Activated CD8-positive, alpha-beta memory T cell treated with anti-CD3 and anti-CD28 coated beads, Interleukin-2, amount 50 U/mL, for 1 hour (primary cell): ENCODE data around the gene JDP2.
"Not testable (repeated sequence)": the region's sequence is repeated elsewhere in the genome, so short reads cannot be mapped to it uniquely, and the experiment has no call there.

Experiments
- DNase-seq: peaks from one replicate; pipeline ENCODE4 v3.0.0-alpha.2; 2020; ENCODE audit errors: extremely low read depth

The JDP2 gene

DNA sequence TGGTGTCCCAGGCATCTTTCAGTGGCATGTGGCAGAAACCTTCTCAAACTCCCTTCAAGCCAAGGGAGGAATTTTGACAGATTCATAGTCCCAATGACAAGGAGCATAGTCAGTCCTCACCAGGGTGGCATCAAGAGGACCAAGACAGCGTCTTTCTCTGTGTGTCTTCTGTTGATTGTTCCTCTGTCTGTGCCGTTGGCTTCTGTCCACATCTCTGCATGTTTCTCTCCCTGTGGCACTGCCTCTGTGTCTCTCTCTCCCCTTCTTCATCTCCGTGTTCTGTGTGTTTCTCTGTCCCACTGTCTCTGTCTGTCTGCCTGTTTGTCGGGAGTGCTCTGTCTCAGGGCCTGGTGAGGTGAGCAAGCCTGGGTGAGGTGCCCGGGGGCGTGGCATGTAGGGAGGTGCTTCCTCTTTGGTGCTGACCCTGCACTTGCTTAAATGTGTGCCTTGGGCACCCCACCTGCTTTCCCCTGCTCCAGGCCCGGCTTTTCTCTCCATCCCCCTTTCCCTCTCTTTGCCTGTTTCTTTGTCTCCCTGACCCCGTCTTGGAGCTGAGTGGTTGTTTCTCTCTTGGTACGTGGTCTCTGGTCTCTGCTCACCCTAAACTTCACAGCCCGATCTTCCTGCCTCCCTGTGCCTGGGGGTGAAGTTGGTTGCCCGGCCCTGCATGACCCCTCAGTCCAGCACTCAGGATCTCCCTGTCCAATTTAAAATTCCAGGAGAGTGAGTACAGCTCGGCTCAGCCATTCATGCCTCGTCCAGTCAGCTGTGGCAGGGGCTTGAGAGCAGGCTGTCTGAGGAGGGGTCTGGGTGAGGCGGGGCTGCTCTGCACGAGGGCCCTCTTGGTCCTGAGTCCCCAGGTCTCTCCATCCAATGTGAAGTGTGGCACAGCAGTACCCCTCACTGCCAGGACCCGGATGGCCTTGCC lies 28.5 kb downstream of the JDP2 start:
- DNase-seq, result no peak

DNA sequence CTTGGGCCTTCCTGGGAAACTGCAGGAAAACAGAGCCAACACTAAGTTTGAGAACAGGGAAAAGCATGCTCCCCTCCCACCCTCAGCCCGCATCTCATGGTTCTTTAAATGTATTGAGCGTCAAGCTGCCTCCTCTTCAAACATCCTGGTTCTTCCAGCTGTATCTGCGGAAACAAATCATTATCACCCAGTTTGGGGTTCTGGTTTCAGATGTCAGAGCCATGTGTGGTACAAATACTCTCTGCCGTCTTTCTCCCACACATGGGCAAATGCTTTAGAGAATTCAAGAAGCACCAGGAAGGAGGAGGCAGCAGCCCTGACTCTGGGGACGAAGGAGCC lies 29.1 kb downstream of the JDP2 start:
- no peak for DNase-seq

DNA sequence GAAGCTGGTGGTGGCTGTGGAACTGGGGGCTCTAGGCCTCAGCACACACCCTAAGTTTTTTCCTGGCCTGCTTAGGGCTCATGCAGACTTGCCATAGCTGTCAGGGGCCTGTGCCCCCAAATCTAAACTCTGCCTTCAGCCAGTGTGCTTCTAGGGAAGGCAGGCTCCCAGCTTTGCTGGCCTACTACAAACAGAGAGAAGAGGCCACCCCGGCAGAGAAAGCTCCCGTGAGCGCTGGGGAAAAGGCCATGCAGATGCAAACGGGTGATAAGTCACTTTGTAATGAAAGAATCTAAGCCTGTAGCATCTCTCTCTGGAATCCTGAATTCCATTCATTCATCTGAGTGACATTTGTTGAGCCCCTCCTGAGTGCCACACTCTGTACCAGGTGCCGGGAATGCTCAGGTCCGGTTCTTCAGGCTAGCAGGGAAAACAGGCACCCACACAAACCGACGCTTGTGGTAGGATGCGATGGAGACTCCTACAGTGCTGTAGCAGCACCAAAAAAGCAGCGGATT lies 29.9 kb downstream of the JDP2 start:
- no peak for DNase-seq

DNA sequence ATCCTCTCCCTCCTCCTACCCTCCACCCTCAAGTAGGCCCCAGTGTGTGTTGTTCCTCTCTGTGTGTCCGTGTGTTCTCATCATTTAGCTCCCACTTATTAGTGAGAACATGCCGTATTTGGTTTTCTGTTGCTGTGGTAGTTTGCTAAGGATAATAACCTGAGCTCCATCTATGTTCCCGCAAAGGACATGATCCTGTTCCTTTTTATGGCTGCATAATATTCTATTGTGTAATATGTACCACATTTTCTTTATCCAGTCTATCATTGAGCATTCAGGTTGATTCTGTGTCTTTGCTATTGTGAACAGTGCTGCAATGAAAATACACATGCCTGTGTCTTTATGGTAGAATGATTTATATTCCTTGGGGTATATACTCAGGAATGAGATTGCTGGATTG lies 30.5 kb downstream of the JDP2 start:
- no peak for DNase-seq

DNA sequence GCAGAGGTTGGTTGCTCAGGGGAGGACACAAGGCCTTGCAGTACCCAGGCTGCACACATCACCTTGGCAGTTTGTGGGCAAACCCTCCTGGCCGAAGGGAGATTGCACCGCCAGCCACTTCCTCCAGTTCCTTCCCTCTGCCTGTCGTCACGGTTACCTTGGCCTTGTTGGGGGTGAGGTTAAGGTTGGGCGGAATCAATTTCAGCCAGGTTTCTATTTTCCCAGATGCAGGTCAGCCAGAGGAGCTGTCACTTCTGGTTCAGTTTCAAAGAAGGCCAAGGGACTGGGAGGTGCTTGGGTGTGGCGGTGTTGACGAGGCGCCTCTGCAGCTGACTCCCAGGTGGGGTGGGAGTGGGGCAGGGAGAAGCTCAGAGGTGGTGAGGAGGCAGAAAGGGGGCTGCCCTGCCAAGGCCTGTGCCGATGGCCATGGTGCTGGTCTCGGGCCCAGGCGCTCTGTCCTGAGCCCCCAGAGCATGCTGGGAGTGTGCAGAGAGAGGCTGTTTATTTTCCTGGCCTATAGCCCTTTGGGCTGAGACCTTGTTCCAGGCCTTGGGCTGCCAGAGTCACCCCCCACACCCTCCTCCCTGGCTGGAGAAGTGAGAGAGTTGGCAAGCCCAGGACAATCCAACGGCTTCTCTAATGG lies 31.4 kb downstream of the JDP2 start:
- no peak for DNase-seq

DNA sequence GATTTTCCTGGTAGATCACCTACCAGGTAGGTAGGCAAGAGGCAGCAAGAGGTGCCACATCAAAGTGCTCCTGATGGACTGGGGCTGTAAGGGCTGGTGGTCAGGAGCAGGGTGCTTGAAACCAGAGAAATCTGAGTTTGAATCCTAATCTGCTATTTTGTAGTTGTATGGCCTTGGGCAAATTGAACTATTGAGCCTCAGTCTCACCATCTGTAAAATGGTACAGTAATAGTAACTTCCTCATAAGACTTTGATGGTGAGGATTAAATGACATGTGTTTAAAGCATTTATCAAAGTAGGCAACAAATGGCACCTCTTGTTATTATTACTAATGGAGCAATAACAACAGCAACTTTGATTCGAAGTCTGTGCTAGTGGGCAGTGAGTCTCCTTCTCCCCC lies 32.0 kb downstream of the JDP2 start:
- DNase-seq, result no peak

DNA sequence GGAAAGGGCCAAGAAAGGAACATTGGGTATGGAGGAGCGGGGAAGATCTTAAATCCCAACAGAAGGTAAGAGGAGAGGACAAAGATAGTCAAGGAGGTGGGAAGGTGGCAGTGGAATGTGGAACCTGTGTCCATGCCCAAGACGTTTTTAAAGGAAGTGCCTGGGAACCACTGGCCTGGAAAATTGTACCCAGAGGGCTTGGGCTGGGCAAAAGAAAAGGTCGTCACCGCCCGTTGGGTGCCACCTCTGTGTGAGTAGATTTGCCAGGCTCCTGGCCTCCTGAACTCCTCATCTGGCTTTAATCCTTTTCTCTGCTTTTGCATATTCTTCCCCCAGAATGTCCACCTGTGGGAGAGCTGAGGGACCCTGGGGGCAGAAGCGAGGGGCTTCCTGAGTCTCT lies 32.6 kb downstream of the JDP2 start:
- DNase-seq, result no peak

DNA sequence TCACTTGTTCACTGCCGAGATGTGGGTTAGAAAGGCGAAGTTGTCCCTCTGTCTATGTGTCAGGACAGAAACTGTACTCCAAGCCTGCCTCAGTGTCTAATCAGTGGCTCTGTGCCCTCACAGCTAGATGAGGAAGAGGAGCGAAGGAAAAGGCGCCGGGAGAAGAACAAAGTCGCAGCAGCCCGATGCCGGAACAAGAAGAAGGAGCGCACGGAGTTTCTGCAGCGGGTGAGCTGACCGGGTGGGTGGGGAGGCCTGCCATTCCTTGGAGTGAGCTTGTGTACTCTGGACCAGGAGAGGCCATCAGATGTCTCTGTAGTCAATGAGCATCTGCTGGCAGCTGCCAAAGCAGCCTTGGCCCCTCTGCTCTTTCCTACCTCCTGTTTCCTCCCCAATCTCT lies 33.5 kb downstream of the JDP2 start:
- no peak for DNase-seq

DNA sequence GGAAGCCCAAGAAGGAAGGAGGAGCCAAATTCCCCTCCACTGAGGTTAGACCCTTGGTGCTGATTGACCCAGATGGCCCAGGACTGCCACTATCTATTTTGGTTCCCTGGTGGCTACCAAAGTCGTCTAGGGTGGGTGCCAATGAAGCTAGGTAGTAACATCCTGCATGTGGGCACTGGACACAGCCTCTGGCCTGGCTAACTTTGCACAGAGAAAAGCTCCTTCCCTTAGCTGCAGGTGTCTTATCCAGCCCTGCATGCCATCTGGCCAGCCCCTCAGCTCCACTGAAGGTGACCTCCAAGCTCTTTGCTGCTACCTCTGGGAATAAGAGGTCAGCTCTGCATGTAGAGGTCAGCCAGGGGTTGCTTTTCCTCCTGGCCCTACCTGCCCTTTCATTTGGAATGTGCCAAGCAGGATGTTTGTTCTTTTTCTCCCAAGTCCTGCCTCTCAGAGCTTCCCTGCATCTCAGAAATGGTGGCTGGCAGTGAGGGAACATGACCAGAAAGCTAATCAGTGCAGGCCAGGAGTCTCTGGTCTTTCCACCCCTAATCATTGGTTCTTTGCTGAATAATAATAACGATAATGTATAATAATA lies 34.0 kb downstream of the JDP2 start:
- DNase-seq, result no peak

DNA sequence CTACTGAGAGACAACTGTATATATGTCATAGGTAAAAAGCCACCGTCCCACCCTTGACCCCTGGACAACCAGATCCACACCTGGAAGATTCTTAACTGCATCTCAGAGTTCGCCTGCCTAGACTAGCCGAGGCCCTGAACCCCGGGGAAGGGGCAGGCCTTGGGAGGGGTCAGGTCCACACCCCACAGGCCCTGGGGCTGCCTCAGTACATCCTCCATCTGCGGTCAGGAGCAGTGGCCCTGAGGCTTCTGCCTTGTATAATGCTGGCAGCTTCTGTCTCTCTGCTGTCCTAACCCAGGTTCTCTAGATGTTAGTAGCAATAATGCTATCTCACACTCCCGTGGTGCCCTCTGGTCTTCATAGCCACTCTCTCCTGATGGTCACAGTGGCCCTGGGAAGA lies 36.8 kb downstream of the JDP2 start:
- DNase-seq, result no peak

DNA sequence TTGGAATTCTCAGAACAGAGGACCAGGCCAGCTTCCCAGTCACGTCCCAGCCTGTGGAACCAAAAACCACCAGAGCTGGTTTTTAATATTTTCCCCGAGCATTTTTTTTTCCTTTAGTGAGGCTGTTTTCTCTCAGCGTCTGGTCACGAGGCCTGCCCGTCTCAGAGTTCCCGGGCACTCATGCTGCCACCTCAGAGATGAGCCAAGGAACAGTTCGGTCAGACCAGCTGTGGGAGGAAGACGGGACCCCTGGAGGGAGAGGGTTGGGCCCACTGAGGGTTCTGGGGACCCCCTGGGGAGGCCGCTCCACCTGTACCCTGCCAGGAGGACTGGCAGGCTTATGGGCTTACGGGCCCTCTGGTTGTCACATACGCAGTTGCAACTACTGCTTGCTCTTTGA lies 39.9 kb downstream of the JDP2 start:
- DNase-seq, result no peak

DNA sequence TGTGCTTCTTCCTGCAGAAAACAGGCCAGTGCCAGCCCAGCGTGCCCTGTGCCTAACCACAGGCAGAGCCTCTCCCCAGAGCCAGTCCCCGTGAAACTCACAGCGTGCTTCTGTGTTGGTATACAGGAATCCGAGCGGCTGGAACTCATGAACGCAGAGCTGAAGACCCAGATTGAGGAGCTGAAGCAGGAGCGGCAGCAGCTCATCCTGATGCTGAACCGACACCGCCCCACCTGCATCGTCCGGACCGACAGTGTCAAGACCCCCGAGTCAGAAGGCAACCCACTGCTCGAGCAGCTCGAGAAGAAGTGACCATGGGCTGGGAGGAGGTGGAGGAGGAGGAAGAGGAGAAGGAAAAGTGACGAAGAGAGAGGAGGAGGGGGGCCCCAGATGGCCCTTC lies 41.3 kb downstream of the JDP2 start:
- DNase-seq, result no peak

DNA sequence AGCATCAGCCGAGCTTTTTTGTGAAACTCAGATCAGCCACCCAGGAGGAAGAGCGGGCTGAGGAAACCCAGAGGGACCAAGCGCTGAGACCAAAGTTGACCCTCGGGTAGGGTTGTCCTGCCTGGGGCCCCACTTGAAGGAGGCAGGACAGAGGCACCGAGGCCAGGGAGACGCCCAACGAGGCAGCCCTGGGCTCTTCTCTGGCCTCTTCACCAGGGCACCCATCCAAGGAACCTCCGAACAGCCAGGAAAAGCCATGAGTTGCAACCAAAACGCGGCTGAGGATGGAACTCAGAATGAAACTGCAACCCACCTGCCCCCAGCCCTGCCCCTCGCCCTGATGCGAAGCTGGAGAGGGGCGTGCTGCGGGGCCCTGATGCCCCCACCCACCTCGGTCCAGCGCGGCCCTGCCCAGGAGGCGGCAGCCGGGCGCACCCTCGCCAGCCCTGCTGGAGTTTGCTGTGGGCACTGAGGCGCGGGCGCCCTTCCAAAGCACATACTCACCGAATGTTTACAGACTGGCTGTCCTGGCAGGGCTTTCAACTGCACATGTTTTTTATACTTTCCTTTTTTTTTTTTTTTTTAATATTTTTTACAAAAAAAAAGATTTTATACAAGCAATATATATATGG lies 41.9 kb downstream of the JDP2 start:
- no peak for DNase-seq

DNA sequence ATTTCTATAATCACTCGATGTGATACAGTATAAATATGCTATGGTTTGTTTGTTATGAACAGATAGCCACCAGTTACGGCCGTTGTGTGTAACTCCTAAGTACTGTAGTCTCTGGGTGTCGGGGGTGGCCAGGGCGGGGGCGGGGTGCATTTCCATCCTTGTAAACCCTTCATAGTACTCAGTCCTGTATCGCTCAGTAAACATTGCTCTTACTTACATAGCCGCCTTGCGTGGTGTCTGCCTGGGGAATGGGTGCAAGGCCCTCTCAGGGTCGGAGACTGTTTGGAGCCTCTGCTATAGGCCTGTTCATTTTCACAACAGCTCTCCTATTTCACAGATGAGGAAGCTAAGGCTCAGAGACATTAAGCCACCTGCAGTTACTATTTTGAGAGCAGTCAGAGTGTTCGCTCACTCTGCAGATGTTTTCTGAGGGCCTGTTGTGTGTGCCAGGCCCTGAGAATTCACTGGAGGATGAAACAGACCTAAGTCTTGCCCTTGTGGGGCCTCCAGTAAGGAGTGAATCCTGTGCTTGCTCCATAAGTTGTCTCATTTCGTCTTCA lies 42.5 kb downstream of the JDP2 start:
- no peak for DNase-seq

DNA sequence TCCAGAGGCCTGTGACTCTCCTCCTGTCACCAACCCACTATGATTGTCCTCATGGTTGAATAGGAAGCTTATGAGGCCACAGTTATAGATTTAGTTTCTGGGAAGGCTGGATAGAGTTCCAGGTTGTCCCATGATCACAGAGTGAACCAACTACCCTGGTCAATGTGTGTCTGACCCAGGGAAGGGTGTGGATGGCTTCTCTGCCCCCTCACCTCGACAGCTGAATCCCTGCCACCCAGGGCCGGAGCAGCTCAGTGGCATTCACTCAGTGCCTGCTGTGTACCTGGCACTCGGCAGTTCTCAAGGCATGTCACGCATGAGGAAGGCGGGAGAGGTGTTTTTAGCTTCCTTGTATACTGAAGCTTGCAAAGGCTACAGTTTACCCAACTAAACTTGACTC lies 43.2 kb downstream of the JDP2 start:
- no peak for DNase-seq

DNA sequence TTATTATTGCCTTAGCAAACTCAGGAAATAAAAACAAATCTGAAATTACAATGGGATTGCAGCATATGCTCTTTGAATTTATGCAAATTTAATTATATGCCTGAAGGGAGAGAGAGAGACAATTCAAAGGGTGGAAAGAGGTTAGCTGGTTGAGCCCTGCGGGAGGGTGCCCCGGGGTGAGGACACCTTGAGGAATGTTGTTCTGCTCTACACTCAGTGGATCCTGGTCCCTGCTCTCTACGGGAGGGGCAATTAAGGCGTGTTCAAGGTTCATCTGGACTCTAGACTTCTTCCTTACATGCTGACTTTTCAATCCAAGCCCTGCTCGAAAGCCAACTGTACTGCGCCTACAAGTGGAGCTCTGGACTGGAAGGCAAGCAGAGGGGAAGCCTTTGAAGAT lies 46.3 kb downstream of the JDP2 start:
- DNase-seq, result not testable (repeated sequence)

DNA sequence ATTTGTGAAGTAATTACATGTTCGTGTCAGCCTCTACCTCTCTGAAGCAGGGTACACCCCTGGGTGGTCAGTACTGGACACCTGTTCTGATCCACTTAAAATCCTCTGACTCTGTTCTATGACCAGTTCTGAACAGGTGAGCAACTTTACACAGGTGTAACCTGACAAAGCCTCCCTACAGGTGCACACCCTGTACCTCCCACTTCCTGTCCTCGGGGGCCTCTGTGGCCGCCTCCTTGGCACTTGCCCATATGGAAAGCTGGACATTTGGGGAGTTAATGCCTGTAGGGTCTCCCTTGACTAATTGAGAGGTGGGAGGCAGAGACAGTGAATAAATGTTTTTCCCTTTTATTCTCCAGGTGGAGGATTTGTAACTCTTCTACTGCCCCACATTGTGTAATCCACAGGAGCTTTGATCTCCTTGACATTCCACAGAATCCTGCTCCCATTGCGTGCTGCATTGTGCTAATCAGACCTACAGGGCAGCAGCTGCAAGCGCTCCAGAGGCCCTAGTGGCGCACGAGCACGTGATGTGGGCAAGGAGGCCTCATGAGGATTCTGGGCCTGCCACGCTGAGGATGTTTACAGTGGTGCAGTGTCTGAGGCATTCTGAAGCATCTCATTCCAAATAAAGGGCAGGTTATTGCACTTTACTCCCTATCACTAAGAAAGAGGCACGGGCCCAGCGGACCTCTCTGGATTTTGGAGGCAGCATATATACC lies 48.6 kb downstream of the JDP2 start:
- no peak for DNase-seq

DNA sequence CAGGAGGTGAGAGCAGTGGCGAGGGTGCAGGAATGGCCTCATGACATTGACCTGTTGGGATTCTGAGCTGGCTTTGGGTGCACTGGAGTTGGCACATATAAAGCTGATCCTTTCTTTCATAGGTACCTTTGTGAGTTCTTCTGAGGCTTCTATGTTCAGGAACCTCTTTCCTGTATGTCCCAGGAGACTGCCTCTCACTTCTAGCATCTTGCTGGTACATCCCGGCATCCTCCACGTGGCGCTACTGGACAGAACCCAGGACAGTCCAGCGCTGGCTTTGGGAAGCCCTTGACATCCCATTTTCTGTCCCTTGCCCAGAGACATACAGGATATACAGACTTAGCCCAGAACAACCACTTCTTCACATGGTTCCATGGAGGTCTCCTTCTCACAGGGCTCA lies 50.1 kb downstream of the JDP2 start:
- no peak for DNase-seq

DNA sequence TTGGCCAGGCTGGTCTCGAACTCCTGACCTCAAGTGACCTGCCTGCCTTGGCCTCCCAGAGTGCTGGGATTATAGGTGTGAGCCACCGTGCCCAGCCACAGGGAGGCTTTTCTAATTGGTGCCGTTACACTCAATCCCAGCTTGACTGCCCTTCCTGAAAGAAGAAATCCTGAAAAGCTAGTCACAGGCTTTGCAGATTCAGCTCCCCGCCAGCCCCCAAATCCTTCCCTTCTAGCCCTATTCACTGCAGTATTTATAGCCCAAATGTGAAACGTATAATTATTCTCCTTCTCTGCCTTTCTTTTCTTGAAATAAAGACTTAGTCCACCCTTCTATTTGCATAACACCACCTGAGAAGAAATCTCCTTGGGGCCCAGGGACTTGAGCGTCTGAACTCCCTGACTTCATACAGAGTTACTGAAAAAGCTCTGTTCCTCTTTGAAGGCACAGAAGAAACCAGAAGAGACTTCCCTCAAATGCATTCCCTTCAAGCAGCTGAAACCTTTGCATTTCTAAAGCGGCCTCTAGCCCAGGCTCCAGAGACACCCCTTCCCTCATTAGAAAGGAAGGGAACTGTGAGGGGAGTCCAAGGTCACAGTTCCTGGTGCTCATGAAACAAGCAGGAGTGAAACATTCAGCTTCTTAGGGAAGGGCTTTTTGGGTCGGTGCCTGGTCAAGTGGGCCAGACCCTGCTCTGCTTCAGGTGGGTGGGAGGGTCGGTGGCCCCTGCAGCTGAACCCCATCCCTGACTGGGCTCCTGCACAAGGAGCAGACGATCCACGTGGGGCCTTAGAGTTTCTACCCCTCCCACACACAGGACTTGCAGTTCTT lies 52.2 kb downstream of the JDP2 start:
- no peak for DNase-seq

DNA sequence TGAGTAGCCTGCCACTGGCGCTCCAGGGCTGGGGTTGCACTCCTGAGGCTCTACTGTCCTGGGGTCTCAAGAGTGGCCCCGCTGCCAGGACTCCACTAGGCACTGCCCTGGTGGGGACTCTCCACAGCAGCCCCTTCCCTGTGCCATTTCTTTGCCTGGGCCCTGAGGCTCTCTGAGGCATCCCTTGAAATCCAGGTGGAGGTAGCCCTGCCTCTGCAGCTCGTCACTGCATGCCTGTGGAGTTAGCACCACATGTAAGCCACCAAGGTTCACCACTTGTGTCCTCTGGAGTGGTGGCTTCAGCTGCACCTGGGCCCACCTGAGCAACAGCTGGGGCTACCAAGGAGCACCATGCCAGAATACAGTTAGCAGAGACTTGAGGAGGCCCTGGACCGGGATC lies 54.5 kb downstream of the JDP2 start:
- DNase-seq, result no peak
